Gastrocnemius medialis (tissue), 4 donors: Measurements from ENCODE around the gene DDX23. TPM values are rescaled to one million over a fixed set of nuclear protein-coding genes. Genes with fewer than 3 reads are reported as not detected.

Source experiments
- ATAC-seq, 2 donors: fragments of 150-250 bp; one replicate each; pipeline ENCODE4 v1.9.1; 2016
- DNase-seq, 2 donors: peaks; one replicate each; pipeline ENCODE4 v3.0.0-alpha.2; 2019
- H3K27ac ChIP-seq, 4 donors: fragments of 200-600 bp; sonication (generic); 1 replicate in 1 of 4; 2 replicates in 3 of 4; pipeline ENCODE4 v1.5.1; 2016 to 2018; ENCODE audit warnings: mild to moderate bottlenecking in 2 of 4, moderate library complexity in 1 of 4
- H3K27me3 ChIP-seq, 3 donors: fragments of 200-600 bp; sonication (generic) in 2 of 3; 1 replicate in 1 of 3; 2 replicates in 2 of 3; pipeline versions ENCODE4 v1.5.1 to v1.6.0; 2016 to 2019; ENCODE audit warnings: mild to moderate bottlenecking in 1 of 3, moderate library complexity in 1 of 3
- H3K36me3 ChIP-seq, 2 donors: fragments of 200-600 bp; sonication (generic) in 1 of 2; one replicate each; pipeline ENCODE4 v1.5.1; 2017 to 2018
- H3K4me1 ChIP-seq, 2 donors: fragments of 200-600 bp; sonication (generic) in 1 of 2; one replicate each; pipeline ENCODE4 v1.5.1; 2016 to 2017; ENCODE audit warnings: mild to moderate bottlenecking in 2 of 2
- H3K4me3 ChIP-seq, 4 donors: fragments of 200-600 bp; sonication (generic) in 3 of 4; 1 replicate in 1 of 4; 2 replicates in 3 of 4; pipeline ENCODE4 v1.5.1; 2016 to 2019; ENCODE audit warnings: mild to moderate bottlenecking in 2 of 4
- H3K9me3 ChIP-seq, 3 donors: fragments of 200-600 bp; sonication (generic) in 2 of 3; 1 replicate in 1 of 3; 2 replicates in 2 of 3; pipeline ENCODE4 v1.5.1; 2016 to 2019
- CTCF ChIP-seq, 5 experiments: fragments of 450-650 bp in 3 of 5; fragments of 200-600 bp in 2 of 5; sonication (generic) in 2 of 5; IDR thresholded peaks in 4 of 5; conservative IDR thresholded peaks in 1 of 5; 1 replicate in 4 of 5; 2 replicates in 1 of 5; pipeline ENCODE4 v1.5.1; 2016 to 2019; ENCODE audit warnings: antibody characterized with exemption in 5 of 5, mild to moderate bottlenecking in 3 of 5, moderate library complexity in 3 of 5
- POLR2A ChIP-seq, 2 donors: fragments of 450-650 bp; IDR thresholded peaks; one replicate each; pipeline ENCODE4 v1.6.1; 2017; ENCODE audit warnings: antibody characterized with exemption in 2 of 2, mild to moderate bottlenecking in 2 of 2, moderate library complexity in 2 of 2
- in situ Hi-C, 4 donors: fragments of 200-750 bp; cut with MboI; loops; one replicate each; pipeline versions ENCODE4 v1.15.0 to v1.8.0; 2017; ENCODE audit warnings: low sequenced_read_pairs in 4 of 4
- intact Hi-C: fragments of 100-400 bp; cut with DNase I; formaldehyde crosslinking; loops from one replicate; pipeline ENCODE4 v1.15.1; 2023; ENCODE audit warnings: low total_unique reads
- total RNA-seq, 4 donors: library from RNA; depleted of rRNA; stranded (reverse); fragments of >200 nt; gene quantifications; one replicate each; pipeline versions ENCODE4 v1.1.0 to v1.2.3, GENCODE V29; 2016

The DDX23 gene
- total RNA-seq, 4 donors from 2014 or later, result 55.8 to 80.6 (median 75.7) TPM

- Histone ChIP-seq H3K9me3 (no peaks in the 10 kb centered on the region), H3K4me1 (peaks cover 4 to 6% of the 10 kb centered on the region in 2 donors), H3K4me3 (no peak overlapping the region), H3K27ac (no peak overlapping the region), H3K27me3 (no peaks in the 10 kb centered on the region), H3K36me3 (no peaks in the 10 kb centered on the region)
- no peak for ATAC-seq
- intact Hi-C loops (loop anchor here (5.0 kb wide), 2 partner anchors 180 to 255 kb away; no protein-coding TSS in a partner anchor), in situ Hi-C loops (loop anchor here (5.0 to 25.0 kb wide), 3 partner anchors 35 to 260 kb away; partner anchors contain the start of gene OR8S1 (in 1 of the 4))
- DNase-seq, result no peak
- TF ChIP-seq CTCF (IDR thresholded peaks at IDR 0.05 in 4 of 5, conservative IDR thresholded peaks at IDR 0.05 in 1 of 5) (no peak), POLR2A (IDR thresholded peaks at IDR 0.05) (no peak)
These were observed 55.0 kb downstream of the DDX23 start for GRCh38 chr12:48796976-48797375.

- Histone ChIP-seq H3K9me3 (no peaks in the 10 kb centered on the region), H3K27ac (no peak overlapping the region), H3K36me3 (no peaks in the 10 kb centered on the region), H3K4me1 (peaks cover 4 to 6% of the 10 kb centered on the region in 2 donors), H3K4me3 (no peak overlapping the region), H3K27me3 (no peaks in the 10 kb centered on the region)
- in situ Hi-C loops, result loop anchor here (5.0 to 25.0 kb wide), 3 partner anchors 34 to 259 kb away; partner anchors contain the start of gene OR8S1 (in 1 of the 4)
- TF ChIP-seq POLR2A (IDR thresholded peaks at IDR 0.05), result no peak
- TF ChIP-seq CTCF (IDR thresholded peaks at IDR 0.05 in 4 of 5, conservative IDR thresholded peaks at IDR 0.05 in 1 of 5), result peak; percentile 92 to 96 (median 95)
- DNase-seq (peak; percentile 22 to 64), ATAC-seq (peak; percentile 94 to 96)
- intact Hi-C loops, result loop anchor here (1.0 to 5.0 kb wide), 3 partner anchors 43 to 254 kb away; no protein-coding TSS in a partner anchor
These were observed 56.2 kb downstream of the DDX23 start for GRCh38 chr12:48795550-48796455.

GRCh38 chr12:48794870-48795269, 57.1 kb downstream of the DDX23 start:
- DNase-seq (no peak), ATAC-seq (no peak)
- TF ChIP-seq POLR2A (IDR thresholded peaks at IDR 0.05) (no peak), CTCF (IDR thresholded peaks at IDR 0.05 in 4 of 5, conservative IDR thresholded peaks at IDR 0.05 in 1 of 5) (no peak)
- Histone ChIP-seq H3K4me3 (no peak overlapping the region), H3K27ac (no peak overlapping the region), H3K9me3 (no peaks in the 10 kb centered on the region), H3K27me3 (no peaks in the 10 kb centered on the region), H3K4me1 (peaks cover 5 to 8% of the 10 kb centered on the region in 2 donors), H3K36me3 (no peaks in the 10 kb centered on the region)
- intact Hi-C loops (loop anchor here (1.0 to 5.0 kb wide), 3 partner anchors 42 to 253 kb away; no protein-coding TSS in a partner anchor), in situ Hi-C loops (loop anchor here (5.0 to 25.0 kb wide), 3 partner anchors 33 to 258 kb away; partner anchors contain the start of gene OR8S1 (in 1 of the 4))

GRCh38 chr12:48793696-48794095, 58.3 kb downstream of the DDX23 start:
- ATAC-seq, result no peak
- in situ Hi-C loops (loop anchor here in 1 of 4 donors (25.0 kb wide), 1 partner anchor 256 kb away; the partner anchor contains the start of gene OR8S1), intact Hi-C loops (no loop called here)

More at GRCh38 chr12:48793696-48794095, 58.3 kb downstream of the DDX23 start:
- H3K9me3 ChIP-seq, result no peaks in the 10 kb centered on the region
- no peaks in the 10 kb centered on the region for H3K27me3 ChIP-seq
- no peak for TF ChIP-seq POLR2A (IDR thresholded peaks at IDR 0.05)
- TF ChIP-seq CTCF (IDR thresholded peaks at IDR 0.05 in 4 of 5, conservative IDR thresholded peaks at IDR 0.05 in 1 of 5), result no peak
- peaks cover 8 to 12% of the 10 kb centered on the region in 2 donors for H3K4me1 ChIP-seq
- no peaks in the 10 kb centered on the region for H3K36me3 ChIP-seq
- no peak overlapping the region for H3K4me3 ChIP-seq
- no peak overlapping the region for H3K27ac ChIP-seq
- no peak for DNase-seq
